OCI-LY3 (cell line): ENCODE data around the gene FOXO1.

ENCODE experiments used
- EZH2phosphoT487 ChIP-seq: fragments of 200-600 bp; shearing (Covaris generic); IDR thresholded peaks from 2 replicates; pipeline ENCODE4 v1.6.1; 2018; ENCODE audit warnings: antibody characterized with exemption, mixed run types, low read depth
- TF ChIP-seq, protein P1 (sequence below): fragments of 200-600, 300-600 bp; sonication (generic); IDR thresholded peaks from 2 replicates; pipeline ENCODE4 v1.5.1; 2014; ENCODE audit warnings: antibody characterized with exemption, low read length, low read depth

DNA sequence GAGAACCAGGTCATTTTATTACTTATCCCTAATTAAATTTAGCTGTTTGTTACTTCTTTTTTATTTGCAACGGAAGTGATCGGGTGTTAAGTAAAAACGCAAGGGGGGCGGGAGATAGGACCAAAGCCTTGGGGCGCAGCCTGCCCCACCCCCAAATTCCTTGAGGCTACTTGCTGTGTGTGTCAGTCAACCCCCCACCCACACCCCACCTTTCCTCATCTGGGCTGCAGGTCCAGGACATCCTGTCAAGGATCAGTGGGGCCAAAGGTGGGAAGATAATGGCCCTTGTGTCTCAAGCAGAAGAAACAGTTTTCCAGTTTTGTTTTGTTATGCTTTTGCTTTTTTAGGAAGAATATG, 1.2 kb upstream of the FOXO1 start:
- TF ChIP-seq, protein P1, sequence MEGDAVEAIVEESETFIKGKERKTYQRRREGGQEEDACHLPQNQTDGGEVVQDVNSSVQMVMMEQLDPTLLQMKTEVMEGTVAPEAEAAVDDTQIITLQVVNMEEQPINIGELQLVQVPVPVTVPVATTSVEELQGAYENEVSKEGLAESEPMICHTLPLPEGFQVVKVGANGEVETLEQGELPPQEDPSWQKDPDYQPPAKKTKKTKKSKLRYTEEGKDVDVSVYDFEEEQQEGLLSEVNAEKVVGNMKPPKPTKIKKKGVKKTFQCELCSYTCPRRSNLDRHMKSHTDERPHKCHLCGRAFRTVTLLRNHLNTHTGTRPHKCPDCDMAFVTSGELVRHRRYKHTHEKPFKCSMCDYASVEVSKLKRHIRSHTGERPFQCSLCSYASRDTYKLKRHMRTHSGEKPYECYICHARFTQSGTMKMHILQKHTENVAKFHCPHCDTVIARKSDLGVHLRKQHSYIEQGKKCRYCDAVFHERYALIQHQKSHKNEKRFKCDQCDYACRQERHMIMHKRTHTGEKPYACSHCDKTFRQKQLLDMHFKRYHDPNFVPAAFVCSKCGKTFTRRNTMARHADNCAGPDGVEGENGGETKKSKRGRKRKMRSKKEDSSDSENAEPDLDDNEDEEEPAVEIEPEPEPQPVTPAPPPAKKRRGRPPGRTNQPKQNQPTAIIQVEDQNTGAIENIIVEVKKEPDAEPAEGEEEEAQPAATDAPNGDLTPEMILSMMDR = no peak
- TF ChIP-seq EZH2phosphoT487 = no peak
